ENCODE measurements around the gene CARD14. TPM values are rescaled to one million over a fixed set of nuclear protein-coding genes. Genes with fewer than 3 reads are reported as not detected.

Gene CARD14
- total and polyA plus RNA-seq, 5 donors from 2014 or later = 0.12 to 0.48 TPM; not detected in 3

DNA sequence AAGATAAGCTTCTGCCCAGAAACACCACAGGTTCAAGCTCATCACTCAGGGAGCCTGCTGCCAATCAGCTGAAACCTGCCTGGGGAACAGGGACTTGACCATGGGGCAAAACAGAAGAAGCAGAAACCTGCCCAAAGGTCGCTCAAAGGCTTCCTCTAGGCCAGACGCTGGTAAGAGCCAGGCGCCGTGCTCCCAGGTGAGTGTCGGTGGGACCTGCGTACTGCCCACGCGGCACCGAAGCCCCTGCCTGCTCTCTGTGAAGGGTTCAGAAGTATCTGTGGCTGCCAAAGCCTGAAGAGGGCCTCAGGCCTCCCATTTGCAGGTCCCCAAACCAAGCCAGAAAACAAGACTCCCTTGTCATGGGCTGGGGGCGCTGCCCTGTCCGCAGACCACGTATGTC, 39.9 kb downstream of the CARD14 start:
- H3K4me1 ChIP-seq (ENCODE audit: control insufficient read depth, insufficient read depth, low read length, poor library complexity, severe bottlenecking) = no peaks in the 10 kb centered on the region
- Mint-ChIP-seq H3K27ac (no peak overlapping the region), H3K4me3 (no peak overlapping the region), H3K9me3 (no peaks in the 10 kb centered on the region), H3K36me3 (peaks cover 12% of the 10 kb centered on the region), H3K27me3 (no peaks in the 10 kb centered on the region), H3K4me1 (no peaks in the 10 kb centered on the region)
- H3K36me3 ChIP-seq (ENCODE audit: control insufficient read depth, insufficient read depth, low read length) = peaks cover 48% of the 10 kb centered on the region
- ATAC-seq (ENCODE audit: low read depth in 2 of 2) (no peak), DNase-seq (no peak)
- no peaks in the 10 kb centered on the region for H3K27me3 ChIP-seq (ENCODE audit: control insufficient read depth, insufficient read depth, low read length)
- H3K9me3 ChIP-seq (ENCODE audit: control insufficient read depth in 2 of 2, low read length in 2 of 2) = no peaks in the 10 kb centered on the region
- no peak overlapping the region for H3K27ac ChIP-seq (ENCODE audit: insufficient read depth, low read length, poor library complexity, severe bottlenecking)
- H3K4me3 ChIP-seq (ENCODE audit: low read depth, low read length) = no peak overlapping the region

DNA sequence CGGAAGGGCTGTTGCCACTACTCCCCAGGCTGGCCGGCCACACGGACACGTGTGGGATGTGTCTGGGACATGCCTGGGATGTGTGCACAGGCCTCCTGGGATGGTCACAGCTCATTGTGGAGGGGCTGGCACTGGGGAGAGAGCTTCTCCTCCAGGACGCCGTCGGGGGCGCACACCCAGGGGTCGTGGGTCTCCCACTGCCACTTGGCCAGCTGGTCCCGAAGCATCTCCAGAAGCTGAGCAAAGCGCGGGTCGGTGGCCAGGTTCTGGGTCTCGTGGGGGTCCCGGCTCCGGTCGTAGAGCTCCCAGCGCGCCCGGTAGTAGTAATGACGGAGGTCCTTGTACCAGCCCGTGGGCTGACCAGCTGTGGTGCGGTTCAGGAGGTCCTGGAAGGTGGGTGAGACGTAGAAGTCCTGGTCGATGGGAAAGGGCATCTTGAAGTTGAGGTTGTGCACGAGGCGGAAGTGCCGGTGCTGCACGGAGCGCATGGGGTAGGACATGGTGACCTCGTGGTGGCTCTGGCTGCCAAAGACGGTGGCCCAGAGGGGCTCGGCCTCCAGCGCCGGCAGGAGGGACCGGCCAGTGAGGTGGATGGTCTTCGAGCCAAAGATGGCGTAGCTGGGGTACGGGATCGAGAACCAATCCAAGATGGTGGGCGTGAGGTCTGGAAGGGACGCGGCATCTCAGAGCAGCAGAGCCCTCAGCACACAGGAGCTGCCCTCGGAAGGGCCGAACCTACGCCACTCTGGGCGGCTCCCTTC, 40.7 kb downstream of the CARD14 start:
- H3K36me3 ChIP-seq (ENCODE audit: control insufficient read depth, insufficient read depth, low read length) = peaks cover 49% of the 10 kb centered on the region
- Mint-ChIP-seq H3K4me1 (no peaks in the 10 kb centered on the region), H3K27ac (no peak overlapping the region), H3K27me3 (no peaks in the 10 kb centered on the region), H3K36me3 (peaks cover 12% of the 10 kb centered on the region), H3K4me3 (no peak overlapping the region), H3K9me3 (no peaks in the 10 kb centered on the region)
- H3K27me3 ChIP-seq (ENCODE audit: control insufficient read depth, insufficient read depth, low read length) = no peaks in the 10 kb centered on the region
- no peaks in the 10 kb centered on the region for H3K9me3 ChIP-seq (ENCODE audit: control insufficient read depth in 2 of 2, low read length in 2 of 2)
- H3K4me1 ChIP-seq (ENCODE audit: control insufficient read depth, insufficient read depth, low read length, poor library complexity, severe bottlenecking) = no peaks in the 10 kb centered on the region
- H3K4me3 ChIP-seq (ENCODE audit: low read depth, low read length) = no peak overlapping the region
- H3K27ac ChIP-seq (ENCODE audit: insufficient read depth, low read length, poor library complexity, severe bottlenecking) = no peak overlapping the region
- ATAC-seq (ENCODE audit: low read depth in 2 of 2) (no peak), DNase-seq (no peak)

DNA sequence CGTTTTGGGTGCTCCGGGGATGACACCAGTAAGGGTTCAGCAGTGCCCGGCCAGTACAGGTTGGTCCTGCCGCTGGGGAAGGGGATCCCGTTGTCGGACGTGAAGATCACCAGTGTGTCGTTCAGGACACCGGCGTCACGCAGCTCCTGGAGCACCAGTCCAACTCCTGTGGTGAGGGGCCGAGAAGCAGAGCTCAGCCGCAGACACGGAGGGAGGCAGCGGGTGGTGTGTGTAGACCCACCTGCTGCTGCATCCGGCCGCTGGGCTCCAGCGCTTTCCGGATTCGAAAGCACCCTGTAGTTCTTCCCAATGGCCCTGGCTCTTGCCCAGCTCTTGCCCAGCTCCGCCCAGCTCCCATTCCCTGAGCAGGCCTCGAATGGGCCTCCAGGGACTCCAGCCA, 42.3 kb downstream of the CARD14 start:
- H3K36me3 ChIP-seq (ENCODE audit: control insufficient read depth, insufficient read depth, low read length) = peaks cover 61% of the 10 kb centered on the region
- no peak overlapping the region for H3K27ac ChIP-seq (ENCODE audit: insufficient read depth, low read length, poor library complexity, severe bottlenecking)
- ATAC-seq (ENCODE audit: low read depth in 2 of 2) (no peak), DNase-seq (no peak)
- H3K4me1 Mint-ChIP-seq = peaks cover 0 to 8% (median 2%) of the 10 kb centered on the region in 4 donors
- no peak overlapping the region for H3K27ac Mint-ChIP-seq
- no peak overlapping the region for H3K4me3 ChIP-seq (ENCODE audit: low read depth, low read length)
- H3K4me3 Mint-ChIP-seq = no peak overlapping the region
- H3K9me3 Mint-ChIP-seq = no peaks in the 10 kb centered on the region
- no peaks in the 10 kb centered on the region for H3K9me3 ChIP-seq (ENCODE audit: control insufficient read depth in 2 of 2, low read length in 2 of 2)
- no peaks in the 10 kb centered on the region for H3K4me1 ChIP-seq (ENCODE audit: control insufficient read depth, insufficient read depth, low read length, poor library complexity, severe bottlenecking)
- H3K27me3 ChIP-seq (ENCODE audit: control insufficient read depth, insufficient read depth, low read length) = no peaks in the 10 kb centered on the region
- peaks cover 4% of the 10 kb centered on the region for H3K27me3 Mint-ChIP-seq
- H3K36me3 Mint-ChIP-seq = peaks cover 18% of the 10 kb centered on the region

DNA sequence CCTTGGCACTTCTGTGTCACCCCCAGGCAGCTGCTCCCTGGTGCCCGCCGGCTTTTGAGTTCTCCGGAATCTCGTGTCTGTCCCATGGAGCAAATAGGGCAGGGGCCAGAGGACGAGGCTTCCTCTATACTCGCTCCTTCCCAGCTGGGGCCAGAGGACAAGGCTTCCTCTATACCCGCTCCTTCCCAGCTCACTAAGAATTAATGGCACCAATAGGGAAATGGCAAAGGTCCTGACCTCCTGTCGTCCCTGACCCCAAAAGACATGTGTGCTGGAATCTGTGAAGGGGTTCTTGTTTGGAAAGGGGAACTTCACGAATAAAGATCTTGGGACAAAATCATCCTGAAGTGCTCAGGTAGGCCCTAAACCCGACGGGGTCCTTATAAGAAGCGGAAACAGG, 42.7 kb downstream of the CARD14 start:
- Histone ChIP-seq H3K36me3 (ENCODE audit: control insufficient read depth, insufficient read depth, low read length) (peaks cover 65% of the 10 kb centered on the region), H3K27ac (ENCODE audit: insufficient read depth, low read length, poor library complexity, severe bottlenecking) (no peak overlapping the region), H3K9me3 (ENCODE audit: control insufficient read depth in 2 of 2, low read length in 2 of 2) (no peaks in the 10 kb centered on the region), H3K27me3 (ENCODE audit: control insufficient read depth, insufficient read depth, low read length) (no peaks in the 10 kb centered on the region), H3K4me3 (ENCODE audit: low read depth, low read length) (no peak overlapping the region), H3K4me1 (ENCODE audit: control insufficient read depth, insufficient read depth, low read length, poor library complexity, severe bottlenecking) (no peaks in the 10 kb centered on the region)
- ATAC-seq (ENCODE audit: low read depth in 2 of 2) (no peak), DNase-seq (no peak)
- Mint-ChIP-seq H3K4me1 (peaks cover 0 to 12% (median 5%) of the 10 kb centered on the region in 4 donors), H3K4me3 (no peak overlapping the region), H3K36me3 (peaks cover 22% of the 10 kb centered on the region), H3K9me3 (no peaks in the 10 kb centered on the region), H3K27me3 (peaks cover 4% of the 10 kb centered on the region), H3K27ac (peak overlapping the region in 1 of 3 donors; percentile 23)

DNA sequence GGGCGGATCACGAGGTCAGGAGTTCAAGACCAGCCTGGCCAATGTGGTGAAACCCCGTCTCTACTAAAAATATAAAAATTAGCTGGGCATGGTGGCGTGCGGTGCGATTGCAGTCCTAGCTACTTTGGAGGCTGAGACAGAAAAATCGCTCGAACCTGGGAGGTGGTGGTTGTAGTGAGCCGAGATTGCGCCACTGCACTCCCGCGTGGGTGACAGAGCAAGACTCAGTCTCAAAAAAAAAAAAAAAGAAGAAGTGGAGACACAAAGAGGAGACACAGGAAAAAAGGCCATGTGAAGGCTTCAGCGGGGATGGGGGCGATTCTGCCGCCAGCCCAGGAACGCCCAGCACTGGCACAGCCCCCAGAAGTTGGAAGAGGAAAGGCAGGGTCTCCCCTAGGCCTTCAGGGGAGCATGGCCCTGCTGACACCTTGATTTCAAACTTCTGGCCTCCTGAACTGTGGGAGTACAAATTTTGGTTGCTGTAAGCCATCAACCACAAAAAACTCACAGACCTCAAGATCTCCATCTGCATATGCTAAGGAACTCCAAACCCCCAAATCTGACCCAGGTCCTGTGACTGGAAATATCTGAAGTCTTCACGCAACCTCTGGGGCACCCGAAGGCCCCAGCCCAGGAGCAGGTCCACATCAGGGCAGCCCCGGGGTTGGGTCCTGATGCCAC, 43.3 kb downstream of the CARD14 start:
- no peak for ATAC-seq (ENCODE audit: low read depth in 2 of 2)
- peaks cover 24% of the 10 kb centered on the region for H3K36me3 Mint-ChIP-seq

DNA sequence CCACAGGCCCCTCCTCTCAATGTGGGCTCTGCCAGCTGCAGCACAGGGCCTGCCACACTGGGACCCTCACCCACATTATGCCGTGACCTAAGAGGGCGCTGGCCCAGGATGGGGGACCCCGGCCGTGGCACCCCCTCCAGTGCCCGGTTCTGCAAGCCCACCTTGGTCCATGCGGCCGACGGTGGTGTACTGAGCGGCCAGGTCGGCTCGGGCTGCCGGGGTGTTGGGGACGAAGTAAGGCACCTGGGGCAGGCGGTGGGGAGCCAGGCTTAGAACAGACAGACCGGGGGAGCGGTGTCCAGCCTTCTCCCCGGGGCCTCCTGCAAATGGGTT, 43.8 kb downstream of the CARD14 start:
- ATAC-seq (ENCODE audit: low read depth in 2 of 2) = no peak
- Mint-ChIP-seq H3K27ac (no peak overlapping the region), H3K27me3 (peaks cover 4% of the 10 kb centered on the region), H3K9me3 (no peaks in the 10 kb centered on the region), H3K4me1 (peaks cover 0 to 23% (median 13%) of the 10 kb centered on the region in 4 donors), H3K4me3 (no peak overlapping the region), H3K36me3 (peaks cover 24% of the 10 kb centered on the region)
- Histone ChIP-seq H3K27ac (ENCODE audit: insufficient read depth, low read length, poor library complexity, severe bottlenecking) (no peak overlapping the region), H3K4me3 (ENCODE audit: low read depth, low read length) (no peak overlapping the region), H3K4me1 (ENCODE audit: control insufficient read depth, insufficient read depth, low read length, poor library complexity, severe bottlenecking) (peaks cover 10% of the 10 kb centered on the region), H3K9me3 (ENCODE audit: control insufficient read depth in 2 of 2, low read length in 2 of 2) (no peaks in the 10 kb centered on the region), H3K36me3 (ENCODE audit: control insufficient read depth, insufficient read depth, low read length) (peaks cover 69% of the 10 kb centered on the region), H3K27me3 (ENCODE audit: control insufficient read depth, insufficient read depth, low read length) (no peaks in the 10 kb centered on the region)
- no peak for DNase-seq

More for the DNA sequence above, 43.3 kb downstream of the CARD14 start:
- Mint-ChIP-seq H3K4me3 (no peak overlapping the region), H3K27ac (peak overlapping the region in 2 of 3 donors; percentile 23 to 67), H3K9me3 (no peaks in the 10 kb centered on the region), H3K27me3 (peaks cover 4% of the 10 kb centered on the region), H3K4me1 (peaks cover 0 to 17% (median 11%) of the 10 kb centered on the region in 4 donors)
- H3K4me3 ChIP-seq (ENCODE audit: low read depth, low read length) = no peak overlapping the region
- peaks cover 69% of the 10 kb centered on the region for H3K36me3 ChIP-seq (ENCODE audit: control insufficient read depth, insufficient read depth, low read length)
- no peaks in the 10 kb centered on the region for H3K9me3 ChIP-seq (ENCODE audit: control insufficient read depth in 2 of 2, low read length in 2 of 2)
- DNase-seq = no peak
- H3K4me1 ChIP-seq (ENCODE audit: control insufficient read depth, insufficient read depth, low read length, poor library complexity, severe bottlenecking) = peaks cover 5% of the 10 kb centered on the region
- no peaks in the 10 kb centered on the region for H3K27me3 ChIP-seq (ENCODE audit: control insufficient read depth, insufficient read depth, low read length)
- no peak overlapping the region for H3K27ac ChIP-seq (ENCODE audit: insufficient read depth, low read length, poor library complexity, severe bottlenecking)

DNA sequence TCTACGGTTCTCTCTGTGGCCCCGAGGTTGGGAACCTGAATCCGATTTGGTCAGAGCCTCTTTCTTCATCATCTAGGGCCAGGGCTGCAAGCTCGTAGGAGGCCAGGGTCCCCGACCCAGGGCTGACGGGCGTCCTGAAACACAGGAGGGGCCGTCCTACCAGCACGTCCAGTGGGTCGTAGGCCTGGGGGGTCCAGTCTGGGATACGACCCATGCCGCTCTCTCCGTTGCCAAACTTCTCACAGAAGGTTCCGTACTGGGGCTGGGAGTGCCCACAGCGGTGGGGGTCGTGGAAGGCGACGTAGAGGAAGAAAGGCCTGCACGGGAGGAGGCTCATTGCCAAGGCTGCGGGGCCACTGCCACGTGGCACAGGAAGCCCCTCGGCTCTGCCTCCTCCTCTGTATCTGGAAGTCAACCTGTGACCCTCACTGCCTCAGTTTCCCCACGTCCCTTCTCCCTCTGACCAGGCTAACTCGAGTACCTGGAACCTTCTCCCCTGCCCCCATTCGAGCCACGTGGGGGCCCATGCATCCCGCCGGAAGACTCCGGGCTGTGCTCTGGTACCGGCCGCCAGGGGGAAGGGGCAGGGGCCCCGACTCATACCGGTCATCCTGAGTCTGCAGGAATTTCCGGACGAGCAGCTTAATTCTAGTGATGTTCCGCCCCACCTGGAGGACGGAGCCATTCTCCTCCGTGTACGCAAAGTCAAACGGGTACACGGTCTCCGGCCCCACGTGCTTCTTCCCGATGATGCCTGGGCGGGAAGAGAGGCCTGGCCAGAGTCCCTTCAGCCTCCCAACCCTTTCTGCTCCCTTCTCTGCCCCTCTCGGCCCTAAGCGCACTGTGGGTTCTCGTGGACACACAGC, 44.4 kb downstream of the CARD14 start:
- H3K4me1 Mint-ChIP-seq = peaks cover 0 to 29% (median 17%) of the 10 kb centered on the region in 4 donors
- no peak for DNase-seq
- H3K9me3 Mint-ChIP-seq = no peaks in the 10 kb centered on the region
- Histone ChIP-seq H3K4me1 (ENCODE audit: control insufficient read depth, insufficient read depth, low read length, poor library complexity, severe bottlenecking) (peaks cover 16% of the 10 kb centered on the region), H3K4me3 (ENCODE audit: low read depth, low read length) (no peak overlapping the region), H3K36me3 (ENCODE audit: control insufficient read depth, insufficient read depth, low read length) (peaks cover 68% of the 10 kb centered on the region), H3K27me3 (ENCODE audit: control insufficient read depth, insufficient read depth, low read length) (no peaks in the 10 kb centered on the region), H3K27ac (ENCODE audit: insufficient read depth, low read length, poor library complexity, severe bottlenecking) (no peak overlapping the region), H3K9me3 (ENCODE audit: control insufficient read depth in 2 of 2, low read length in 2 of 2) (no peaks in the 10 kb centered on the region)
- peaks cover 4% of the 10 kb centered on the region for H3K27me3 Mint-ChIP-seq
- peaks cover 25% of the 10 kb centered on the region for H3K36me3 Mint-ChIP-seq
- ATAC-seq (ENCODE audit: low read depth in 2 of 2) = no peak
- no peak overlapping the region for H3K4me3 Mint-ChIP-seq
- no peak overlapping the region for H3K27ac Mint-ChIP-seq

Data from CD4-positive, CD25-positive, alpha-beta regulatory T cell (primary cell).